Limb (tissue), 2 donors: ENCODE results near the gene CADM1.

Source experiments
- DNase-seq, 2 donors: peaks; one replicate each; pipeline ENCODE4 v3.0.0-alpha.2; 2016; ENCODE audit errors: extremely low spot score in 2 of 2

CADM1 gene

GRCh38 chr11:115504276-115505158 is at the start of gene CADM1:
Gene CADM1 (minus strand): TSS chr11:115504415.
- peak; percentile 95 to 97 for DNase-seq

- no peak for DNase-seq
Measured at GRCh38 chr11:115552773-115553438, 48.7 kb upstream of the CADM1 start.

GRCh38 chr11:115552151-115552772 is 48.0 kb upstream of the CADM1 start:
- no peak for DNase-seq

DNA sequence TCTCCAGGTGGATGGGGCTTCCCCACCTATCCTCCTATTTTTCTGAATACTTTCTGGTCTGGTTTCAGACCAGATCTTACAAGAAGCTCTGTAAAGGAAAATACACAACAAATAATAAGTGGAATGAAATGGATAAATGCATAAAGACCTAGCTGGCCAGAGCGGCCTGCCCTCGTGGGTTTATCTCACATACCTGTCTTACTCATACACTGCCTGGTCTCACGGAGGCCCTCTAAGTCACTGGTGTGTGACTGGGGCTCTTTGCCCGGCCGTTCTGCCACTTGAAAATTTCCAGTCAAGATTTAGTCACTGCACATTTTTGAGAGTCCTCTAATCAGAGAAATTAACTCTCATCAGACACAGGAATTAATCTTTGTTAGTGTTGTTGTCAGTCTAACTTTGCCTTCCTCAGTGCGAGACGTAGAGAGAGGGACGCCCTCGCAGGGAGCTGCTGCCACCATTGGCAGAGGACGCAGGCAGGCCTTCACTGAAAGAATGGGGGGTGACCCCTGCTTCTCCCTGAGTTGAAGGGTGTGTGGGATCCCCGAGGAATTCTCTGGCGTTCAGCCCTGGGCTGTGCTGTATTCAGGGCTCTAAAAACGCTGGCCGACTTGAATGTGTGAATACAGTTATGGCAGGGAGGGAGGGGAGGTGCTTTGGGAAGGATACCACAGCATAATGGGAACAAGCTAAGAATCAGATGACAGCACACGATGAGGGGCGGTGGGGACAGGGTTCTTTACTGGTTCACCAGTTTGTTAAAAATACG is 46.3 kb upstream of the CADM1 start:
- no peak for DNase-seq

DNA sequence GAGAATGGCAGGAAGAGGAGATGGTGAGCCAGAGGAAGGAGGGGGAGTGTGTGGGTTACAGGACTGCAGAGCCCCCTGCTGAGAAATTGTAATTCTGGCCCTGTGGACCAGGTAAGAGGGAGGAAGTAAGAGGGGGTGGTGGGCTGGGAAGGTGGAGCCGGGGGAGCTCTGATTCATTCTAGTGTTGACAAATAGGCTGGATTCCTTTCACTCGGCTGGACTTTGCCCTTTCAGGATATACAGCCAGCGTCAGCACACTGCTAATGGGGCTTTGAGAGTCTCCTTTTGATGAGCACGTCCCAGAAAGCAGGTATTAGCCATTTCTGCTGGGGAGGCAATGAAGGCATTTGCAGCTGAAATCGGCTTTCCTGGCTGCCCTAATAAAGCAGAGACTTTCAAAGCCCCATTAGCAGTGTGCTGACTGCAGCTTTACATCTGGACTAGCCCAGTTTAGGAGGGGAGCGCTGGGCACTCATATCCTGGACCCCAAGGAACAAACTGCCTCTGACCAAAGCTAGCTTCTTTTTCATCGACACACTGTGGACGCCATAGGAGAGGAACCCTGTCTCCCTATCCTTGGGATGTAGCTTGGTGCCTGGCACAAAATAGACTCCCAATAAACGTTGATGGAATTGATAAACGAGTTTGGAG is 44.8 kb upstream of the CADM1 start:
- no peak for DNase-seq

- DNase-seq: peak in 1 of 2 donors; percentile 5
Measured at GRCh38 chr11:115545581-115546210, 41.5 kb upstream of the CADM1 start.

DNA sequence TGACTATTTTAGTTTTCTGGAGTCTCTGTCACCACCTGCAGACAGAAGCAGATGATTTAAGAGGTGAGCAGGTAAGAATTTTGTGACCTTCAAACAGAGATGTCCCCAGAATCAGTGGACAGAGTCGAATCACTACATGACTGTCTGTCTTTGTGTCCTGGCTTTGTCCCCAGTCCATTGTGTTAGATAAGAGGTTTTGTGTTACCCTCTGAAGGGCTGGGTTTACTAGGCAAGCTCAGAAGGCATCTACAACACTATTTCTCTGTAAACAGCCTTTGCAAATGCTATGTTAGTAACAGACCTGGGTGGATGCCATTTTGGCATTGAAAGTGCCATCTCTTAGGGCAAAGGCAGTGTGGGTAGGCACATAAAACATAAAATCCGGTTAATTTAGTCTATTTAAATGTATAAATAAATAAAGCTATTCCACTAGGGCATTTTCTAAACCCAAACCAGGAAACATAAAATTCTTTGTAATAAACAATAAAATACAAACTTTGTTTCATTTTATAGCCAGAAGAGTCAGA is 40.3 kb upstream of the CADM1 start:
- no peak for DNase-seq

- no peak for DNase-seq
Measured at GRCh38 chr11:115541518-115541917, 37.3 kb upstream of the CADM1 start.

DNA sequence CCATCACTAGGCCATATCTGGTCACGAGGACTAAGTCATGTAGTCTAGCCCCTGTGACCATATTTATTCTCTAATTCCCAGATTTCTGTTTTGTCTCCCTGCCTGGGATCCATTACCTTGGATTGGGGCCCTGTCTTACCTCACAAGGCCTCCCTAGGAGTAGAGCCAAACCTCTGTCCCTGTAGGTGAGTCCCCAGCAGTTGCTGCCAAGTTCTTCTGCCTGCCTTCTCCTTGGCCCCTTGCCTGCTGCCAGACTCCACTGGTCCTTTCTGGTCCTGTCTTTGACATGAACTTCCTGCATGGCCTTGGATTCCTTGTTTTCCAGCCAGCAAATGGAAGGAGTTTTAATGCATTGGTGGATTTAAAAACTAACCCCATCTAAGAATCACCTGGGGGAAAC is 35.6 kb upstream of the CADM1 start:
- DNase-seq: no peak

DNA sequence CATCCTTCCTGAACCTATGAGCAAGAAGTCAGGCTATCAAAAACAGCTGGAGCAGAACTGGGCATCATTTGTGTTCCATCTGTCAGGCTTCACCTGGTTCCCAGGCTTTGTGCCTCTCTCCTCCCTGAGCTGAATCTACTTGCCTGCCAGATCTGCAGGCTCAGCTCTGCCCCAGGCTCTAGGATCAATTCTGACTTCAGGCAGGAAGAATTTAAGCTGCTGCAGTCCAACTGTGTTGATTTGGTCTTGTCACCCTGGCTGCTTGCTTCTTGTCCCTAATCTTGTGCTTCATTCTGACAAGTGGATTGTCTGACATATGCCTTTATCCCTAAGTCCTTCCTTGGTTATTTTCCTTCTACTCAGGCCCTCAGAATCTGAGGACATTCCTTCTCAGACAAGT is 31.6 kb upstream of the CADM1 start:
- no peak for DNase-seq

- DNase-seq: no peak
Measured at GRCh38 chr11:115530752-115531151, 26.5 kb upstream of the CADM1 start.

DNA sequence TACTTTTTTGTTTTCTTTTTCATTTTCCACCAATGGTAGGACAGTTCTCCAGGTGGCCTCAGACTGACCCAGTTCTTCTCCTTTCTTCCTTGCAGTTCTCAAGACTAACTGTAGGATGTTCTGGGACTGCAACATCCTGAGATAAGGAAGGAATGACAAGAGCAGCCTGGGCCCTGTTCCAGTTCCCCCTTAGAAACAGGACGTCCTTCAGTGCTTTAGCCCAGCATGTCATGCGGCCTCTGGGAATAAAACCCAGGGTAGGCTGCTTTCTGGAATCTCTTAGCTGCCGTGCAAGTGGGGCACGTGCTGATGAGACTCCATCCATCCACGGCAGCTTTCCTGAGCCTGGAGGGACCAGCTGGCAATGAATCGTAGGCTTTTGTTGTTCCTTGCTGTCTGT is 24.0 kb upstream of the CADM1 start:
- no peak for DNase-seq

DNA sequence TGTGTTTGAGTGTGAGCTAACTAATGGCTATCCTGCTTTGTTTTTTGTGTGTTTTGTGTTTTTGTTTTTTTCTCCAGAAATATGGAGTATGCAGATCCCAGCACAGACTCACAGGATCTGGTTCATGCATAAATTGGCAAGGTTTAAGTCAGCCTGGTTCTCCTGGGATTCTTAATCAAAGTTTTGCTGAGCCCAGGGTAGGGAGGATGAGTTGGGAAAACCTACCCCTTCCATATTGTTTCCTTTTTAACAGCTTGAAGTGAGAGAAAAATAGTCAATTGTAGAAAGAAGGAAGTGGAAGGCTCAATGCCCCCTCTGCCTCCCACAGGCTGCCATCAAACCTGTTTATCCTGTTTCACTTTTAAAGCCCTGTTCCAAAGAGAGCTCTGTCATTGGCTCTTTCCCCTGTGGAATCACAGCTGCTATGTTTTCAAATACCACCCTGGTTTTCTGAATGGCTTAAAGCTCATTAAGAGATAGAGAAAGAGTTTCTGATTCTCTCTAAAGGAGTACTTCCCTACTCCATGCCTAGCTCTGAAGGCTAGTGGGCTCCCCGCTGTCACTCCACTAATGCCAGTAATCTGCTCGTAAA is 23.4 kb upstream of the CADM1 start:
- DNase-seq: no peak

DNA sequence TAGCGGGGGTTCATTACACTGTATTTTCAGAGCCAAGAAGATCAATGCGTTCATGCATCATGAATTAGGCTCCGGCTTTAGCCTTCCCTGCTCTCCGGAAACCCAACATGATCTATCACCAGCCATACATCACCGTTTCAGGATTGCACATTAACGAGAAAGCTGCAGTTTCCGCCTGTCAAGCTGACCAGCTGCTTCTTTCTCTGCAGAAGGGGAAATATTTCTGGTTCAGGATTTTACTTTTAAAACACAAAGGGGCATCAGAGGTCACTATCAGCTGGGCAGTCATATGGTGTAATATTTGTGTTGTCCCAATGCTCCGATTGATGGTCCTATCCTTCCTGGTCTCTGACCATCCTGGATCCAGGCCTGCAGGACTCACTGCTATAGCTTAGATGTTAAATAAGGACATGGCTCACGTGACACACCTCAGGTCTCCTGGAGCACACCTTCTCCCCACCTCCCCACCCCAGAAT is 21.4 kb upstream of the CADM1 start:
- no peak for DNase-seq

- no peak for DNase-seq
Measured at GRCh38 chr11:115524572-115524971, 20.4 kb upstream of the CADM1 start.

DNA sequence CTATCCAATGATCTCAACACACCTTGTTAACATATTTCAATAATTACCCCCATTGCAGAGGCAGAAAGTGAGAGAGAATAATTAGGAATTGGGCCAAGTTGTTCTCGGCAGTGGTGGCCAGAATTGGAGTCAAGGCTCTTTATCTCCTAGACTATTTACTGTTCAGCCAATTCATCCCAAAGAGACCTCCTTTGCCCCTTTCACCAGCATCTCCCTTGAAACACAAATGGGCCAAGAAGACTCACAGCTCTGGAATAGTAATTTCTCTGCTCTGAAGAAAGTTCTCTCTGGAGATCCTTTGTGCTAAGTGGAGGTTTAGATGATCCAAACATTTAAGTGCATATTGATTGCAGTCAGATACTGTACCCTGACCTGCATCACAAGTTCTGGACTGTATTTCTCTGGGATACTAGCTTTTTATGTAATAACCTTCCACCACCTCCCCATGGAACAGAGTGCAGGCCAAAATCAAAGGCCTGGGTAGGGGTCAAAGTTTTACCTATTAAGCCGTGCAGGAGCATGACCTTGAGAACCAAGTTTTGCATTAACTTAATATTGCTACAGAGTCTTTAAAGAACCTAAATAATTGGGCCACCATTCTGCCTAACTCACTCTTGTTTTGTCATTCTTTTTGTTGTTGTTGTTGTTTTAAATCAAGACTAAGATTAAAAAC is 19.6 kb upstream of the CADM1 start:
- DNase-seq: no peak

GRCh38 chr11:115522302-115522701 is 18.1 kb upstream of the CADM1 start:
- DNase-seq: no peak

- DNase-seq: no peak
Measured at GRCh38 chr11:115521825-115522224, 17.6 kb upstream of the CADM1 start.

- no peak for DNase-seq
Measured at GRCh38 chr11:115518983-115519628, 14.9 kb upstream of the CADM1 start.
